NB4 (cell line): Measurements from ENCODE around the gene HAPLN3.

Source experiments
- MYC ChIP-seq: IDR thresholded peaks from 2 replicates; pipeline ENCODE4 v1.6.1; 2011; ENCODE audit warnings: low read depth, low read length
- POLR2A ChIP-seq: IDR thresholded peaks from 2 replicates; pipeline ENCODE4 v1.6.1; 2011; ENCODE audit warnings: mild to moderate bottlenecking; ENCODE audit not compliant: insufficient read length; ENCODE audit errors: extremely low read depth
- TF ChIP-seq, protein P1 (sequence below): IDR thresholded peaks from one replicate; pipeline ENCODE4 v1.5.1; 2012; ENCODE audit warnings: low read depth, low read length
- TF ChIP-seq, protein P2 (sequence below): IDR thresholded peaks from 2 replicates; pipeline ENCODE4 v1.6.1; 2011; ENCODE audit warnings: low read depth, low read length

DNA sequence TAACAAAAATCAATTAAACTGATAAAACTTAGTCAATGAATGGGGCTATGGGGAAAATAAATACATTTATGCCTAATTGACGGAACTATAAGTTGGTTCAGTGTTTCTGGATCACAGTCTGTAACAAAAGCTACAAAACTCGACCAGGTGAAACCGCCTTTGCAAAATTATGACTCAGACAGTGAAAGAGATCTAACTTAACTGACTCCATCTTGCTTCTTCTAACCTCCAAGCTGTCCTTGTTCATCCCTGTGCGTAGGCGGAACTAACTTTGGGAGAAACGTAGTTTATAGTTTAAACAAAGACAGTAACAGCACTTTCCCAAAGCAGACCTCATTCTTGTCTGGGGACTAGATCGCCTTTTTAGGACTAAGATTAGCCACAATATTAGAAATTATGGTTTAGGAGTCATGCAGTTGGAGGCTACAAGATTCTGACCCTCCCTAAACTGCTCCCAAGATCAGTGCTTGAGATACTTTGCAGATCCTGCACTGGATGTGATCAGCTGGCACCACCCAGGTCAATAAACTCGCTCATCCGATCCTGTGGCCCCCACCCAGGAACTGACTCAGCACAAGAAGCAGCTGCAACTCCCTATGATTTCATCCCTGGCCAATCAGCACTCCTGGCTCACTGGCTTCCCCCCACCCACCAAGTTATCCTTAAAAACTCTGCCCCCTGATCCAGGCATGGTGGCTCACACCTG is 25.0 kb upstream of the HAPLN3 start:
- TF ChIP-seq POLR2A = no peak
- TF ChIP-seq, protein P1, sequence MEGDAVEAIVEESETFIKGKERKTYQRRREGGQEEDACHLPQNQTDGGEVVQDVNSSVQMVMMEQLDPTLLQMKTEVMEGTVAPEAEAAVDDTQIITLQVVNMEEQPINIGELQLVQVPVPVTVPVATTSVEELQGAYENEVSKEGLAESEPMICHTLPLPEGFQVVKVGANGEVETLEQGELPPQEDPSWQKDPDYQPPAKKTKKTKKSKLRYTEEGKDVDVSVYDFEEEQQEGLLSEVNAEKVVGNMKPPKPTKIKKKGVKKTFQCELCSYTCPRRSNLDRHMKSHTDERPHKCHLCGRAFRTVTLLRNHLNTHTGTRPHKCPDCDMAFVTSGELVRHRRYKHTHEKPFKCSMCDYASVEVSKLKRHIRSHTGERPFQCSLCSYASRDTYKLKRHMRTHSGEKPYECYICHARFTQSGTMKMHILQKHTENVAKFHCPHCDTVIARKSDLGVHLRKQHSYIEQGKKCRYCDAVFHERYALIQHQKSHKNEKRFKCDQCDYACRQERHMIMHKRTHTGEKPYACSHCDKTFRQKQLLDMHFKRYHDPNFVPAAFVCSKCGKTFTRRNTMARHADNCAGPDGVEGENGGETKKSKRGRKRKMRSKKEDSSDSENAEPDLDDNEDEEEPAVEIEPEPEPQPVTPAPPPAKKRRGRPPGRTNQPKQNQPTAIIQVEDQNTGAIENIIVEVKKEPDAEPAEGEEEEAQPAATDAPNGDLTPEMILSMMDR = no peak
- TF ChIP-seq, protein P2, sequence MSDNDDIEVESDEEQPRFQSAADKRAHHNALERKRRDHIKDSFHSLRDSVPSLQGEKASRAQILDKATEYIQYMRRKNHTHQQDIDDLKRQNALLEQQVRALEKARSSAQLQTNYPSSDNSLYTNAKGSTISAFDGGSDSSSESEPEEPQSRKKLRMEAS = no peak
- TF ChIP-seq MYC = no peak
